HFFc6 (cell line): ENCODE measurements around the gene FIZ1. TPM values are rescaled to one million over a fixed set of nuclear protein-coding genes. Genes with fewer than 3 reads are reported as not detected.

Experiments
- DNase-seq: peaks from one replicate; pipeline ENCODE4 v3.0.0-alpha.2; 2018
- H3K27ac Mint-ChIP-seq: 2 replicates; pipeline ENCODE4 v1.8.0; 2020; ENCODE audit warnings: mild to moderate bottlenecking, mixed read lengths
- H3K27me3 Mint-ChIP-seq: 2 replicates; pipeline ENCODE4 v1.8.0; 2021; ENCODE audit warnings: mild to moderate bottlenecking, moderate library complexity, mixed read lengths; ENCODE audit not compliant: insufficient read depth
- H3K36me3 Mint-ChIP-seq: 2 replicates; pipeline ENCODE4 v1.8.0; 2021; ENCODE audit warnings: low read depth, mixed read lengths
- H3K4me1 Mint-ChIP-seq: 2 replicates; pipeline ENCODE4 v1.8.0; 2020; ENCODE audit warnings: low read depth, mixed read lengths
- H3K4me3 Mint-ChIP-seq: 2 replicates; pipeline ENCODE4 v1.8.0; 2020; ENCODE audit warnings: mild to moderate bottlenecking, moderate library complexity, mixed read lengths
- H3K9me3 Mint-ChIP-seq: 2 replicates; pipeline ENCODE4 v1.8.0; 2020; ENCODE audit warnings: mild to moderate bottlenecking, mixed read lengths
- CTCF ChIP-seq: fragments of 200-600 bp; sonication (generic); IDR thresholded peaks from 2 replicates; pipeline ENCODE4 v1.5.0; 2021; ENCODE audit warnings: antibody characterized with exemption, mild to moderate bottlenecking
- total RNA-seq, 6 experiments: library from RNA; stranded (reverse); fragmentation: NEBNext Ultra II Directional; extraction: Animal tissue kit (Norgen Biotek cat#: 25700); gene quantifications; 2 replicates in 1 of 6; 3 replicates in 5 of 6; pipeline ENCODE4 v1.2.3, GENCODE V29; 2021

The FIZ1 gene
- total RNA-seq, 6 experiments from 2014 or later, result 9.9 to 13.1 (median 11.9) TPM

- DNase-seq, result no peak
- no peak for TF ChIP-seq CTCF
- peaks cover 9% of the 10 kb centered on the region for H3K27me3 Mint-ChIP-seq
- H3K9me3 Mint-ChIP-seq, result no peaks in the 10 kb centered on the region
- H3K4me3 Mint-ChIP-seq, result peak overlapping the region; percentile 100
- H3K27ac Mint-ChIP-seq, result peak overlapping the region; percentile 100
- peaks cover 67% of the 10 kb centered on the region for H3K4me1 Mint-ChIP-seq
- H3K36me3 Mint-ChIP-seq, result peaks cover 42% of the 10 kb centered on the region
Measured at GRCh38 chr19:55636723-55637122, 37.4 kb upstream of the FIZ1 start.

- H3K27ac Mint-ChIP-seq, result peak overlapping the region; percentile 100
- H3K27me3 Mint-ChIP-seq, result peaks cover 9% of the 10 kb centered on the region
- H3K4me3 Mint-ChIP-seq, result peak overlapping the region; percentile 100
- DNase-seq, result no peak
- peaks cover 67% of the 10 kb centered on the region for H3K4me1 Mint-ChIP-seq
- H3K36me3 Mint-ChIP-seq, result peaks cover 42% of the 10 kb centered on the region
- TF ChIP-seq CTCF, result no peak
- no peaks in the 10 kb centered on the region for H3K9me3 Mint-ChIP-seq
Measured at GRCh38 chr19:55635856-55636440, 36.6 kb upstream of the FIZ1 start.

GRCh38 chr19:55635334-55635717 lies 36.0 kb upstream of the FIZ1 start:
- peak overlapping the region; percentile 100 for H3K27ac Mint-ChIP-seq
- H3K4me1 Mint-ChIP-seq, result peaks cover 64% of the 10 kb centered on the region
- TF ChIP-seq CTCF, result no peak
- H3K9me3 Mint-ChIP-seq, result no peaks in the 10 kb centered on the region
- peaks cover 42% of the 10 kb centered on the region for H3K36me3 Mint-ChIP-seq
- H3K27me3 Mint-ChIP-seq, result peaks cover 6% of the 10 kb centered on the region
- peak overlapping the region; percentile 100 for H3K4me3 Mint-ChIP-seq
- no peak for DNase-seq

- no peak for DNase-seq
- Mint-ChIP-seq H3K27me3 (peaks cover 5% of the 10 kb centered on the region), H3K4me3 (no peak overlapping the region; the same call in 1 of the 2 replicates)
Measured at GRCh38 chr19:55633861-55634260, 34.5 kb upstream of the FIZ1 start.

GRCh38 chr19:55632463-55632834 lies 33.1 kb upstream of the FIZ1 start:
- peak; percentile 88 for DNase-seq
- Mint-ChIP-seq H3K27ac (peak overlapping the region; percentile 40; the same call in 1 of the 2 replicates), H3K36me3 (peaks cover 26% of the 10 kb centered on the region)

More at GRCh38 chr19:55633861-55634260, 34.5 kb upstream of the FIZ1 start:
- Mint-ChIP-seq H3K27ac (no peak overlapping the region), H3K9me3 (no peaks in the 10 kb centered on the region), H3K4me1 (peaks cover 51% of the 10 kb centered on the region), H3K36me3 (peaks cover 38% of the 10 kb centered on the region)
- TF ChIP-seq CTCF, result no peak

More at GRCh38 chr19:55632463-55632834, 33.1 kb upstream of the FIZ1 start:
- Mint-ChIP-seq H3K4me3 (no peak overlapping the region), H3K27me3 (peaks cover 5% of the 10 kb centered on the region), H3K9me3 (no peaks in the 10 kb centered on the region), H3K4me1 (peaks cover 42% of the 10 kb centered on the region)
- TF ChIP-seq CTCF, result peak; percentile 94
